ENCODE results near the gene RABGAP1.

The RABGAP1 gene

GRCh38 chr9:122944960-122945888 lies 4.4 kb downstream of the RABGAP1 start:
- DNase-seq (ENCODE audit: low spot score) = no peak

GRCh38 chr9:122946461-122947005 lies 5.7 kb downstream of the RABGAP1 start:
- no peak for DNase-seq (ENCODE audit: low spot score)

- no peak for DNase-seq (ENCODE audit: low spot score)
Observed at GRCh38 chr9:122948313-122948712, 7.5 kb downstream of the RABGAP1 start.

GRCh38 chr9:122949696-122950095 lies 8.9 kb downstream of the RABGAP1 start:
- no peak for DNase-seq (ENCODE audit: low spot score)

- no peak for DNase-seq (ENCODE audit: low spot score)
Observed at GRCh38 chr9:122950263-122950662, 9.4 kb downstream of the RABGAP1 start.

GRCh38 chr9:122951056-122951455 lies 10.2 kb downstream of the RABGAP1 start:
- no peak for DNase-seq (ENCODE audit: low spot score)

- peak; percentile 34 for DNase-seq (ENCODE audit: low spot score)
Observed at GRCh38 chr9:122954253-122954691, 13.5 kb downstream of the RABGAP1 start.

- DNase-seq (ENCODE audit: low spot score) = no peak
Observed at GRCh38 chr9:122955961-122956360, 15.1 kb downstream of the RABGAP1 start.

GRCh38 chr9:122961139-122961538 lies 20.3 kb downstream of the RABGAP1 start:
- DNase-seq (ENCODE audit: low spot score) = no peak

- no peak for DNase-seq (ENCODE audit: low spot score)
Observed at GRCh38 chr9:122975196-122975595, 34.4 kb downstream of the RABGAP1 start.

GRCh38 chr9:122978601-122979000 lies 37.8 kb downstream of the RABGAP1 start:
- DNase-seq (ENCODE audit: low spot score) = no peak

GRCh38 chr9:122986010-122986409 lies 45.2 kb downstream of the RABGAP1 start:
- DNase-seq (ENCODE audit: low spot score) = no peak

GRCh38 chr9:122988141-122988540 lies 47.3 kb downstream of the RABGAP1 start:
- no peak for DNase-seq (ENCODE audit: low spot score)

- no peak for DNase-seq (ENCODE audit: low spot score)
Observed at GRCh38 chr9:122988920-122989621, 48.3 kb downstream of the RABGAP1 start.

- DNase-seq (ENCODE audit: low spot score) = peak; percentile 58
Observed at GRCh38 chr9:122991370-122991830, 50.6 kb downstream of the RABGAP1 start.

- no peak for DNase-seq (ENCODE audit: low spot score)
Observed at GRCh38 chr9:122996586-122996985, 55.8 kb downstream of the RABGAP1 start.

- no peak for DNase-seq (ENCODE audit: low spot score)
Observed at GRCh38 chr9:122998448-122998847, 57.6 kb downstream of the RABGAP1 start.

GRCh38 chr9:123000371-123001068 lies 59.7 kb downstream of the RABGAP1 start:
- no peak for DNase-seq (ENCODE audit: low spot score)

GRCh38 chr9:123002754-123003153 lies 61.9 kb downstream of the RABGAP1 start:
- DNase-seq (ENCODE audit: low spot score) = no peak

- DNase-seq (ENCODE audit: low spot score) = no peak
Observed at GRCh38 chr9:123003466-123003865, 62.6 kb downstream of the RABGAP1 start.

- DNase-seq (ENCODE audit: low spot score) = no peak
Observed at GRCh38 chr9:123005964-123006363, 65.1 kb downstream of the RABGAP1 start.

GRCh38 chr9:123007269-123007668 lies 66.4 kb downstream of the RABGAP1 start:
- DNase-seq (ENCODE audit: low spot score) = no peak

All from AG08396 (cell line).